GM23338 (cell line): ENCODE data around the gene VEGFA. TPM values are rescaled to one million over a fixed set of nuclear protein-coding genes. Genes with fewer than 3 reads are reported as not detected.

Source experiments
- ATAC-seq: fragments of 200-7000 bp; cut with Tn5 transposase; 3 replicates; pipeline ENCODE4 v1.9.1; 2020
- DNase-seq: peaks from one replicate; pipeline ENCODE4 v3.0.0-alpha.2; 2015; ENCODE audit warnings: low spot score
- H2AFZ ChIP-seq: fragments of 200-600 bp; sonication (generic); 2 replicates; pipeline ENCODE4 v1.8.0; 2016; ENCODE audit warnings: antibody characterized with exemption, mild to moderate bottlenecking, moderate library complexity
- H3F3A ChIP-seq: fragments of 200-600 bp; sonication (generic); replicated peaks from 2 replicates; pipeline ENCODE4 v1.8.0; 2017; ENCODE audit warnings: antibody characterized with exemption, mixed run types, low read depth
- H3K27ac ChIP-seq: fragments of 200-600 bp; sonication (generic); 2 replicates; pipeline ENCODE4 v1.6.1; 2016; ENCODE audit warnings: low read depth
- H3K27me3 ChIP-seq: fragments of 200-600 bp; sonication (generic); 2 replicates; pipeline ENCODE4 v1.8.0; 2016; ENCODE audit warnings: mild to moderate bottlenecking, mixed run types, moderate library complexity; ENCODE audit not compliant: insufficient read depth
- H3K36me3 ChIP-seq: fragments of 200-600 bp; sonication (generic); 2 replicates; pipeline ENCODE4 v1.8.0; 2016; ENCODE audit warnings: mild to moderate bottlenecking; ENCODE audit not compliant: insufficient read depth
- H3K4me1 ChIP-seq: fragments of 200-600 bp; sonication (generic); 2 replicates; pipeline ENCODE4 v1.8.0; 2016; ENCODE audit warnings: mild to moderate bottlenecking, moderate library complexity; ENCODE audit not compliant: insufficient read depth
- H3K4me2 ChIP-seq: fragments of 200-600 bp; sonication (generic); 2 replicates; pipeline ENCODE4 v1.7.1; 2017; ENCODE audit warnings: mixed run types
- H3K4me3 ChIP-seq: fragments of 200-600 bp; sonication (generic); 2 replicates; pipeline ENCODE4 v1.6.1; 2016; ENCODE audit warnings: mixed run types
- H3K79me2 ChIP-seq: fragments of 200-600 bp; sonication (generic); replicated peaks from 2 replicates; pipeline ENCODE4 v1.8.0; 2017; ENCODE audit warnings: mild to moderate bottlenecking; ENCODE audit not compliant: insufficient read depth
- H3K9me2 ChIP-seq: fragments of 200-600 bp; sonication (generic); 2 replicates; pipeline ENCODE4 v1.8.0; 2017; ENCODE audit not compliant: insufficient read depth
- H4K20me1 ChIP-seq: fragments of 200-600 bp; sonication (generic); replicated peaks from 2 replicates; pipeline ENCODE4 v1.8.0; 2017; ENCODE audit warnings: mild to moderate bottlenecking; ENCODE audit not compliant: insufficient read depth
- H3K27ac Mint-ChIP-seq: 2 replicates; pipeline ENCODE4 v1.8.0; 2020; ENCODE audit warnings: inconsistent platforms, mild to moderate bottlenecking, moderate library complexity, mixed read lengths
- H3K27me3 Mint-ChIP-seq: 3 replicates; pipeline ENCODE4 v1.8.0; 2022; ENCODE audit warnings: low read depth, mild to moderate bottlenecking, moderate library complexity, mixed read lengths, inconsistent platforms; ENCODE audit not compliant: insufficient read depth, poor library complexity
- H3K36me3 Mint-ChIP-seq: 3 replicates; pipeline ENCODE4 v1.8.0; 2021; ENCODE audit warnings: low read depth, mild to moderate bottlenecking, inconsistent platforms, moderate library complexity, mixed read lengths
- H3K4me1 Mint-ChIP-seq: 3 replicates; pipeline ENCODE4 v1.8.0; 2020; ENCODE audit warnings: mild to moderate bottlenecking, inconsistent platforms, mixed read lengths
- H3K4me3 Mint-ChIP-seq: 3 replicates; pipeline ENCODE4 v1.8.0; 2021; ENCODE audit warnings: moderate library complexity, mild to moderate bottlenecking, inconsistent platforms, mixed read lengths
- H3K9me3 Mint-ChIP-seq: 3 replicates; pipeline ENCODE4 v1.8.0; 2020; ENCODE audit warnings: moderate library complexity, mild to moderate bottlenecking, inconsistent platforms, mixed read lengths
- CREB1 ChIP-seq: fragments of 250-450 bp; sonication (Bioruptor Pico); IDR thresholded peaks from 2 replicates; pipeline ENCODE4 v1.5.0; 2020; ENCODE audit warnings: low read depth, mild to moderate bottlenecking, moderate library complexity
- JUNB ChIP-seq: IDR thresholded peaks from one replicate; pipeline ENCODE4 v1.6.1; 2016; ENCODE audit warnings: antibody characterized with exemption; ENCODE audit not compliant: unreplicated experiment
- NANOG ChIP-seq: IDR thresholded peaks from 2 replicates; pipeline ENCODE4 v1.6.1; 2016; ENCODE audit warnings: antibody characterized with exemption, borderline replicate concordance
- POLR2AphosphoS5 ChIP-seq: IDR thresholded peaks from 2 replicates; pipeline ENCODE4 v1.6.1; 2016; ENCODE audit warnings: antibody characterized with exemption, low read depth
- ZNF114 ChIP-seq: fragments of 250-450 bp; sonication (Bioruptor Pico); IDR thresholded peaks from 2 replicates; pipeline ENCODE4 v1.5.0; 2020; ENCODE audit warnings: mild to moderate bottlenecking, moderate library complexity
- ZNF331 ChIP-seq: fragments of 250-450 bp; sonication (Bioruptor Pico); IDR thresholded peaks from 2 replicates; pipeline ENCODE4 v1.5.0; 2020; ENCODE audit warnings: low read depth, mild to moderate bottlenecking, moderate library complexity
- polyA plus RNA-seq: library from polyadenylated mRNA; unstranded; fragments of >200 nt; fragmentation: Nextera tagmentation; extraction: Ambion mirVana; gene quantifications from 2 replicates; pipeline ENCODE4 v1.2.1, GENCODE V29; 2016
- total RNA-seq: library from RNA; depleted of rRNA; stranded (reverse); fragments of >200 nt; shearing (Covaris generic); gene quantifications from 2 replicates; pipeline ENCODE4 v1.2.3, GENCODE V29; 2014
- TF ChIP-seq, protein P1 (sequence below): fragments of 250-450 bp; sonication (Bioruptor Pico); IDR thresholded peaks from 2 replicates; pipeline ENCODE4 v1.5.0; 2020; ENCODE audit warnings: mild to moderate bottlenecking, moderate library complexity
- TF ChIP-seq, protein P2 (sequence below): IDR thresholded peaks from one replicate; pipeline ENCODE4 v1.6.1; 2018; ENCODE audit warnings: antibody characterized with exemption; ENCODE audit not compliant: unreplicated experiment
- TF ChIP-seq, protein P3 (sequence below): IDR thresholded peaks from 2 replicates; pipeline ENCODE4 v1.6.1; 2016; ENCODE audit warnings: antibody characterized with exemption

VEGFA gene
- total and polyA plus RNA-seq, 2 experiments from 2014 or later = 10.9 to 61.1 TPM

DNA sequence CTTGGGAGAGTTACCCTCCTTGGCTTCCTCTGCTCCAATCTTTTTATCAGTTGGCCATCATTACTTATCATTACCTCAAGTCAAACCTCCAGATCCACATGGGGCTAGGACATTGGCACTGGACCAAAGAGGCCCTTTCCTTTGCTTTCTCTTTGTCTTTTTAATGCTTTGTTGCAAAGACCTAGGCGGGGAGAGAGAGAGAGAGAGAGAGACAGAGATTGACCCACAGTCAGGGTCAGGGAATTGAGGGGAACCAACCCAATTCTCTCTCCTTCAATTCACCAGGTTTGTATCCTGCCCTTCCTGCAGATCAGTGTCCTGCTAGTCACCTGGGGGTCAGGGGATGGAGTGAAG lies 3.5 kb upstream of the VEGFA start:
- Histone ChIP-seq H3K27me3 (no peaks in the 10 kb centered on the region), H3K9me2 (0 out of 2 replicates have a peak, but pooled peaks cover 3% of the 10 kb centered on the region), H2AFZ (peak overlapping the region; percentile 94; the same call in 1 of the 2 replicates), H3K4me3 (no peak overlapping the region), H4K20me1 (no peaks in the 10 kb centered on the region), H3K36me3 (no peaks in the 10 kb centered on the region), H3F3A (no peaks in the 10 kb centered on the region), H3K27ac (no peak overlapping the region), H3K4me2 (peak overlapping the region; percentile 60), H3K79me2 (peaks cover 7% of the 10 kb centered on the region), H3K4me1 (peaks cover 17% of the 10 kb centered on the region)
- Mint-ChIP-seq H3K4me1 (peaks cover 22% of the 10 kb centered on the region), H3K4me3 (no peak overlapping the region), H3K27ac (no peak overlapping the region), H3K27me3 (peaks cover 22% of the 10 kb centered on the region), H3K9me3 (peaks cover 3% of the 10 kb centered on the region; the same call in 1 of the 3 replicates), H3K36me3 (peaks cover 3% of the 10 kb centered on the region; the same call in 1 of the 3 replicates)
- TF ChIP-seq CREB1 (CRISPR knock-in tag) (no peak), POLR2AphosphoS5 (no peak), NANOG (no peak), JUNB (no peak), ZNF114 (CRISPR knock-in tag) (no peak), ZNF331 (CRISPR knock-in tag) (no peak)
- TF ChIP-seq, protein P1, sequence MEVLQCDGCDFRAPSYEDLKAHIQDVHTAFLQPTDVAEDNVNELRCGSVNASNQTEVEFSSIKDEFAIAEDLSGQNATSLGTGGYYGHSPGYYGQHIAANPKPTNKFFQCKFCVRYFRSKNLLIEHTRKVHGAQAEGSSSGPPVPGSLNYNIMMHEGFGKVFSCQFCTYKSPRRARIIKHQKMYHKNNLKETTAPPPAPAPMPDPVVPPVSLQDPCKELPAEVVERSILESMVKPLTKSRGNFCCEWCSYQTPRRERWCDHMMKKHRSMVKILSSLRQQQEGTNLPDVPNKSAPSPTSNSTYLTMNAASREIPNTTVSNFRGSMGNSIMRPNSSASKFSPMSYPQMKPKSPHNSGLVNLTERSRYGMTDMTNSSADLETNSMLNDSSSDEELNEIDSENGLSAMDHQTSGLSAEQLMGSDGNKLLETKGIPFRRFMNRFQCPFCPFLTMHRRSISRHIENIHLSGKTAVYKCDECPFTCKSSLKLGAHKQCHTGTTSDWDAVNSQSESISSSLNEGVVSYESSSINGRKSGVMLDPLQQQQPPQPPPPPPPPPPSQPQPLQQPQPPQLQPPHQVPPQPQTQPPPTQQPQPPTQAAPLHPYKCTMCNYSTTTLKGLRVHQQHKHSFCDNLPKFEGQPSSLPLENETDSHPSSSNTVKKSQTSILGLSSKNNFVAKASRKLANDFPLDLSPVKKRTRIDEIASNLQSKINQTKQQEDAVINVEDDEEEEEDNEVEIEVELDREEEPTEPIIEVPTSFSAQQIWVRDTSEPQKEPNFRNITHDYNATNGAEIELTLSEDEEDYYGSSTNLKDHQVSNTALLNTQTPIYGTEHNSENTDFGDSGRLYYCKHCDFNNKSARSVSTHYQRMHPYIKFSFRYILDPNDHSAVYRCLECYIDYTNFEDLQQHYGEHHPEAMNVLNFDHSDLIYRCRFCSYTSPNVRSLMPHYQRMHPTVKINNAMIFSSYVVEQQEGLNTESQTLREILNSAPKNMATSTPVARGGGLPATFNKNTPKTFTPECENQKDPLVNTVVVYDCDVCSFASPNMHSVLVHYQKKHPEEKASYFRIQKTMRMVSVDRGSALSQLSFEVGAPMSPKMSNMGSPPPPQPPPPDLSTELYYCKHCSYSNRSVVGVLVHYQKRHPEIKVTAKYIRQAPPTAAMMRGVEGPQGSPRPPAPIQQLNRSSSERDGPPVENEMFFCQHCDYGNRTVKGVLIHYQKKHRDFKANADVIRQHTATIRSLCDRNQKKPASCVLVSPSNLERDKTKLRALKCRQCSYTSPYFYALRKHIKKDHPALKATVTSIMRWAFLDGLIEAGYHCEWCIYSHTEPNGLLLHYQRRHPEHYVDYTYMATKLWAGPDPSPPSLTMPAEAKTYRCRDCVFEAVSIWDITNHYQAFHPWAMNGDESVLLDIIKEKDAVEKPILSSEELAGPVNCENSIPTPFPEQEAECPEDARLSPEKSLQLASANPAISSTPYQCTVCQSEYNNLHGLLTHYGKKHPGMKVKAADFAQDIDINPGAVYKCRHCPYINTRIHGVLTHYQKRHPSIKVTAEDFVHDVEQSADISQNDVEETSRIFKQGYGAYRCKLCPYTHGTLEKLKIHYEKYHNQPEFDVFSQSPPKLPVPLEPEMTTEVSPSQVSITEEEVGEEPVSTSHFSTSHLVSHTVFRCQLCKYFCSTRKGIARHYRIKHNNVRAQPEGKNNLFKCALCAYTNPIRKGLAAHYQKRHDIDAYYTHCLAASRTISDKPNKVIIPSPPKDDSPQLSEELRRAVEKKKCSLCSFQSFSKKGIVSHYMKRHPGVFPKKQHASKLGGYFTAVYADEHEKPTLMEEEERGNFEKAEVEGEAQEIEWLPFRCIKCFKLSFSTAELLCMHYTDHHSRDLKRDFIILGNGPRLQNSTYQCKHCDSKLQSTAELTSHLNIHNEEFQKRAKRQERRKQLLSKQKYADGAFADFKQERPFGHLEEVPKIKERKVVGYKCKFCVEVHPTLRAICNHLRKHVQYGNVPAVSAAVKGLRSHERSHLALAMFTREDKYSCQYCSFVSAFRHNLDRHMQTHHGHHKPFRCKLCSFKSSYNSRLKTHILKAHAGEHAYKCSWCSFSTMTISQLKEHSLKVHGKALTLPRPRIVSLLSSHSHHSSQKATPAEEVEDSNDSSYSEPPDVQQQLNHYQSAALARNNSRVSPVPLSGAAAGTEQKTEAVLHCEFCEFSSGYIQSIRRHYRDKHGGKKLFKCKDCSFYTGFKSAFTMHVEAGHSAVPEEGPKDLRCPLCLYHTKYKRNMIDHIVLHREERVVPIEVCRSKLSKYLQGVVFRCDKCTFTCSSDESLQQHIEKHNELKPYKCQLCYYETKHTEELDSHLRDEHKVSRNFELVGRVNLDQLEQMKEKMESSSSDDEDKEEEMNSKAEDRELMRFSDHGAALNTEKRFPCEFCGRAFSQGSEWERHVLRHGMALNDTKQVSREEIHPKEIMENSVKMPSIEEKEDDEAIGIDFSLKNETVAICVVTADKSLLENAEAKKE = no peak
- TF ChIP-seq, protein P2, sequence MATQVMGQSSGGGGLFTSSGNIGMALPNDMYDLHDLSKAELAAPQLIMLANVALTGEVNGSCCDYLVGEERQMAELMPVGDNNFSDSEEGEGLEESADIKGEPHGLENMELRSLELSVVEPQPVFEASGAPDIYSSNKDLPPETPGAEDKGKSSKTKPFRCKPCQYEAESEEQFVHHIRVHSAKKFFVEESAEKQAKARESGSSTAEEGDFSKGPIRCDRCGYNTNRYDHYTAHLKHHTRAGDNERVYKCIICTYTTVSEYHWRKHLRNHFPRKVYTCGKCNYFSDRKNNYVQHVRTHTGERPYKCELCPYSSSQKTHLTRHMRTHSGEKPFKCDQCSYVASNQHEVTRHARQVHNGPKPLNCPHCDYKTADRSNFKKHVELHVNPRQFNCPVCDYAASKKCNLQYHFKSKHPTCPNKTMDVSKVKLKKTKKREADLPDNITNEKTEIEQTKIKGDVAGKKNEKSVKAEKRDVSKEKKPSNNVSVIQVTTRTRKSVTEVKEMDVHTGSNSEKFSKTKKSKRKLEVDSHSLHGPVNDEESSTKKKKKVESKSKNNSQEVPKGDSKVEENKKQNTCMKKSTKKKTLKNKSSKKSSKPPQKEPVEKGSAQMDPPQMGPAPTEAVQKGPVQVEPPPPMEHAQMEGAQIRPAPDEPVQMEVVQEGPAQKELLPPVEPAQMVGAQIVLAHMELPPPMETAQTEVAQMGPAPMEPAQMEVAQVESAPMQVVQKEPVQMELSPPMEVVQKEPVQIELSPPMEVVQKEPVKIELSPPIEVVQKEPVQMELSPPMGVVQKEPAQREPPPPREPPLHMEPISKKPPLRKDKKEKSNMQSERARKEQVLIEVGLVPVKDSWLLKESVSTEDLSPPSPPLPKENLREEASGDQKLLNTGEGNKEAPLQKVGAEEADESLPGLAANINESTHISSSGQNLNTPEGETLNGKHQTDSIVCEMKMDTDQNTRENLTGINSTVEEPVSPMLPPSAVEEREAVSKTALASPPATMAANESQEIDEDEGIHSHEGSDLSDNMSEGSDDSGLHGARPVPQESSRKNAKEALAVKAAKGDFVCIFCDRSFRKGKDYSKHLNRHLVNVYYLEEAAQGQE = no peak
- TF ChIP-seq, protein P3, sequence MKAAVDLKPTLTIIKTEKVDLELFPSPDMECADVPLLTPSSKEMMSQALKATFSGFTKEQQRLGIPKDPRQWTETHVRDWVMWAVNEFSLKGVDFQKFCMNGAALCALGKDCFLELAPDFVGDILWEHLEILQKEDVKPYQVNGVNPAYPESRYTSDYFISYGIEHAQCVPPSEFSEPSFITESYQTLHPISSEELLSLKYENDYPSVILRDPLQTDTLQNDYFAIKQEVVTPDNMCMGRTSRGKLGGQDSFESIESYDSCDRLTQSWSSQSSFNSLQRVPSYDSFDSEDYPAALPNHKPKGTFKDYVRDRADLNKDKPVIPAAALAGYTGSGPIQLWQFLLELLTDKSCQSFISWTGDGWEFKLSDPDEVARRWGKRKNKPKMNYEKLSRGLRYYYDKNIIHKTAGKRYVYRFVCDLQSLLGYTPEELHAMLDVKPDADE = no peak
- DNase-seq (no peak), ATAC-seq (no peak)
